PC-9 (cell line): ENCODE data around the gene IGFL4. TPM values are rescaled to one million over a fixed set of nuclear protein-coding genes. Genes with fewer than 3 reads are reported as not detected.

Experiments
- BruUV-seq: library from RNA; stranded (reverse); fragments of 400-500 nt; replicated peaks from 2 replicates; lab custom pipeline; 2021; lab: Mats Ljungman, UMichigan
- CTCF ChIA-PET: fragments of 300-600 bp; sonication (Branson Sonifier 250); formaldehyde crosslinking; loops from one replicate; lab custom pipeline; 2022; ENCODE audit warnings: antibody characterized with exemption; lab: Charles Lee
- POLR2A ChIA-PET: fragments of 300-600 bp; sonication (Branson Sonifier 250); formaldehyde crosslinking; loops from one replicate; lab custom pipeline; 2022; ENCODE audit warnings: antibody characterized with exemption; ENCODE audit not compliant: unreplicated experiment; lab: Charles Lee
- DNase-seq, 2 experiments: peaks; one replicate each; pipeline versions ENCODE4 v3.0.0 to v3.0.0-alpha.2; 2015 to 2022; ENCODE audit warnings: mixed read lengths in 1 of 2
- H2AFZ ChIP-seq: fragments of 200-600 bp; sonication (generic); 2 replicates; pipeline ENCODE4 v1.8.1; 2017; ENCODE audit warnings: antibody characterized with exemption
- H3F3A ChIP-seq: fragments of 200-600 bp; sonication (generic); 2 replicates; pipeline ENCODE4 v1.8.1; 2017; ENCODE audit warnings: antibody characterized with exemption, mild to moderate bottlenecking, low read depth; ENCODE audit not compliant: insufficient read depth
- H3K27ac ChIP-seq: fragments of 200-600 bp; sonication (generic); 2 replicates; pipeline ENCODE4 v1.6.1; 2016; ENCODE audit warnings: mixed run types
- H3K27me3 ChIP-seq: fragments of 200-600 bp; sonication (generic); 2 replicates; pipeline ENCODE4 v1.6.1; 2016; ENCODE audit warnings: low read depth, mixed run types; ENCODE audit not compliant: insufficient read depth
- H3K36me3 ChIP-seq: fragments of 200-600 bp; sonication (generic); 2 replicates; pipeline ENCODE4 v1.6.1; 2016; ENCODE audit warnings: low read depth, mixed run types
- H3K4me1 ChIP-seq: fragments of 200-600 bp; sonication (generic); replicated peaks from 2 replicates; pipeline ENCODE4 v1.6.1; 2016; ENCODE audit warnings: mixed run types; ENCODE audit not compliant: insufficient read depth
- H3K4me2 ChIP-seq: fragments of 200-600 bp; sonication (generic); 2 replicates; pipeline ENCODE4 v1.6.1; 2017; ENCODE audit warnings: mixed run types
- H3K4me3 ChIP-seq: fragments of 200-600 bp; sonication (generic); 2 replicates; pipeline ENCODE4 v1.6.1; 2016; ENCODE audit warnings: mixed run types
- H3K79me2 ChIP-seq: fragments of 200-600 bp; sonication (generic); 2 replicates; pipeline ENCODE4 v1.6.1; 2017; ENCODE audit warnings: low read depth, mixed run types
- H3K9me2 ChIP-seq: fragments of 200-600 bp; sonication (generic); 2 replicates; pipeline ENCODE4 v1.8.1; 2017; ENCODE audit warnings: mild to moderate bottlenecking; ENCODE audit not compliant: insufficient read depth
- H3K9me3 ChIP-seq: fragments of 200-600 bp; sonication (generic); 2 replicates; pipeline ENCODE4 v1.8.1; 2016; ENCODE audit warnings: low read depth; ENCODE audit not compliant: insufficient read depth
- H4K20me1 ChIP-seq: fragments of 200-600 bp; sonication (generic); 2 replicates; pipeline ENCODE4 v1.8.1; 2017; ENCODE audit not compliant: insufficient read depth
- EZH2 ChIP-seq: fragments of 200-600 bp; sonication (generic); IDR thresholded peaks from 2 replicates; pipeline ENCODE4 v1.8.0; 2017; ENCODE audit warnings: antibody characterized with exemption, low read depth
- intact Hi-C: fragments of 100-400 bp; cut with micrococcal nuclease; formaldehyde crosslinking; loops from one replicate; pipeline ENCODE4 v1.10.0; 2022; ENCODE audit not compliant: unreplicated experiment
- total RNA-seq: library from RNA; stranded (reverse); gene quantifications from 2 replicates; pipeline ENCODE4 v1.2.3, GENCODE V29; 2021
- TF ChIP-seq, protein P1 (sequence below): fragments of 200-600 bp; sonication (generic); conservative IDR thresholded peaks from 2 replicates; pipeline ENCODE4 v1.6.1; 2017; ENCODE audit warnings: mixed run types, antibody characterized with exemption, mild to moderate bottlenecking, moderate library complexity

IGFL4 gene
- total RNA-seq, 1 experiment from 2014 or later, result not detected

DNA sequence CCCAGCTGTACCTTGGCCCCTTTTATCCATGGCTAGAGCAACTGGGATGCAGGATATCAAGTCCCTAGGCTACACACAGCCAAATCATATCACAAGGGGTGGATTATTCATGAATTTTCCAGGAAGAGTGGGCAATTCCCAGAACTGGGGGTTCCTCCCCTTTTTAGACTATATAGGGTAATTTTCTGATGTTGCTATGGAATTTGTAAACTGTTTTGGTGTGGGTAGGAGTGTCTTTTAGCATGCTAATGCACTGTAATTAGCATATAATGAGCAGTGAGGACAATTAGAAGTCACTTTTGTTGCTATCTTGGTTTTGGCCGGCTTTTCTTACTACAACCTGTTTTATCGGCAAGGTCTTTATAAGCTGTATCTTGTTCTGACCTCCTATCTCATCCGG lies 18.0 kb upstream of the IGFL4 start:
- H2AFZ ChIP-seq, result no peak overlapping the region
- TF ChIP-seq EZH2, result no peak
- TF ChIP-seq, protein P1, sequence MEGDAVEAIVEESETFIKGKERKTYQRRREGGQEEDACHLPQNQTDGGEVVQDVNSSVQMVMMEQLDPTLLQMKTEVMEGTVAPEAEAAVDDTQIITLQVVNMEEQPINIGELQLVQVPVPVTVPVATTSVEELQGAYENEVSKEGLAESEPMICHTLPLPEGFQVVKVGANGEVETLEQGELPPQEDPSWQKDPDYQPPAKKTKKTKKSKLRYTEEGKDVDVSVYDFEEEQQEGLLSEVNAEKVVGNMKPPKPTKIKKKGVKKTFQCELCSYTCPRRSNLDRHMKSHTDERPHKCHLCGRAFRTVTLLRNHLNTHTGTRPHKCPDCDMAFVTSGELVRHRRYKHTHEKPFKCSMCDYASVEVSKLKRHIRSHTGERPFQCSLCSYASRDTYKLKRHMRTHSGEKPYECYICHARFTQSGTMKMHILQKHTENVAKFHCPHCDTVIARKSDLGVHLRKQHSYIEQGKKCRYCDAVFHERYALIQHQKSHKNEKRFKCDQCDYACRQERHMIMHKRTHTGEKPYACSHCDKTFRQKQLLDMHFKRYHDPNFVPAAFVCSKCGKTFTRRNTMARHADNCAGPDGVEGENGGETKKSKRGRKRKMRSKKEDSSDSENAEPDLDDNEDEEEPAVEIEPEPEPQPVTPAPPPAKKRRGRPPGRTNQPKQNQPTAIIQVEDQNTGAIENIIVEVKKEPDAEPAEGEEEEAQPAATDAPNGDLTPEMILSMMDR, result no peak
- intact Hi-C loops, result no loop called here
- H3K9me2 ChIP-seq, result no peaks in the 10 kb centered on the region
- no peak overlapping the region for H3K4me2 ChIP-seq
- no peak overlapping the region for H3K4me3 ChIP-seq
- H4K20me1 ChIP-seq, result no peaks in the 10 kb centered on the region
- no peaks in the 10 kb centered on the region for H3F3A ChIP-seq
- H3K4me1 ChIP-seq, result no peaks in the 10 kb centered on the region
- no peaks in the 10 kb centered on the region for H3K79me2 ChIP-seq
- H3K27me3 ChIP-seq, result peaks cover 9% of the 10 kb centered on the region; the same call in 1 of the 2 replicates
- peaks cover 13% of the 10 kb centered on the region; the same call in 1 of the 2 replicates for H3K9me3 ChIP-seq
- no TSS peak for BruUV-seq
- no peaks in the 10 kb centered on the region for H3K36me3 ChIP-seq
- H3K27ac ChIP-seq, result no peak overlapping the region
- ChIA-PET POLR2A (no interaction called here), CTCF (no interaction called here)
- no peak for DNase-seq

GRCh38 chr19:46056536-46056935 lies 15.7 kb upstream of the IGFL4 start:
- H3K4me1 ChIP-seq, result no peaks in the 10 kb centered on the region
- DNase-seq, result no peak
- no peak overlapping the region for H3K27ac ChIP-seq
- BruUV-seq, result no TSS peak
- H3K4me3 ChIP-seq, result no peak overlapping the region
- TF ChIP-seq EZH2, result no peak
- TF ChIP-seq, protein P1, result no peak
- peaks cover 8% of the 10 kb centered on the region; the same call in 1 of the 2 replicates for H3K9me3 ChIP-seq
- H3K9me2 ChIP-seq, result no peaks in the 10 kb centered on the region
- no peaks in the 10 kb centered on the region for H3F3A ChIP-seq
- CTCF ChIA-PET, result no interaction called here
- intact Hi-C loops, result loop anchor here (2.0 kb wide), 1 partner anchor 16 kb away; the partner anchor contains the start of gene IGFL4
- no peak overlapping the region for H3K4me2 ChIP-seq
- H2AFZ ChIP-seq, result no peak overlapping the region
- no peaks in the 10 kb centered on the region for H3K79me2 ChIP-seq
- peaks cover 9% of the 10 kb centered on the region; the same call in 1 of the 2 replicates for H3K27me3 ChIP-seq
- no peaks in the 10 kb centered on the region for H3K36me3 ChIP-seq
- H4K20me1 ChIP-seq, result no peaks in the 10 kb centered on the region
- POLR2A ChIA-PET, result no interaction called here

- ChIA-PET POLR2A (no interaction called here), CTCF (interaction anchor here (0.6 kb wide), 3 partner anchors 25 to 391 kb away, joined by 3 to 6 read pairs (median 4); no protein-coding TSS in a partner anchor)
- Histone ChIP-seq H4K20me1 (no peaks in the 10 kb centered on the region), H3K79me2 (no peaks in the 10 kb centered on the region), H3K4me3 (no peak overlapping the region), H3K4me1 (no peaks in the 10 kb centered on the region), H3K36me3 (no peaks in the 10 kb centered on the region), H3K9me2 (no peaks in the 10 kb centered on the region), H3K4me2 (no peak overlapping the region), H3K27ac (no peak overlapping the region), H2AFZ (no peak overlapping the region), H3K9me3 (no peaks in the 10 kb centered on the region; the same call in 1 of the 2 replicates), H3F3A (no peaks in the 10 kb centered on the region), H3K27me3 (peaks cover 18% of the 10 kb centered on the region)
- TF ChIP-seq, protein P1, result no peak
- no TSS peak for BruUV-seq
- no peak for DNase-seq
- intact Hi-C loops, result no loop called here
These were observed 12.1 kb upstream of the IGFL4 start for GRCh38 chr19:46052896-46053295.
